Hematopoietic multipotent progenitor cell (in vitro differentiated cells): ENCODE measurements around the gene FRMPD2. TPM values are rescaled to one million over a fixed set of nuclear protein-coding genes. Genes with fewer than 3 reads are reported as not detected.
A peak's percentile ranks its signal among the peaks of the same experiment; 100 is the strongest.
"Not testable (repeated sequence)": the region's sequence is repeated elsewhere in the genome, so short reads cannot be mapped to it uniquely, and the experiment has no call there.

ENCODE experiments used
- DNase-seq, 3 donors: peaks; one replicate each; pipeline ENCODE4 v3.0.0-alpha.2; 2011 to 2015; ENCODE audit warnings: low read depth in 2 of 3, low spot score in 2 of 3
- total RNA-seq: library from RNA; depleted of rRNA; stranded (reverse); fragments of >200 nt; gene quantifications from one replicate; pipeline ENCODE4 v1.2.3, GENCODE V29; 2012

The FRMPD2 gene
- total RNA-seq, 1 donor, result not detected

GRCh38 chr10:48154211-48155140 is 120.0 kb downstream of the FRMPD2 start:
- peak in 2 of 3 donors; percentile 35 to 71 for DNase-seq

- DNase-seq, result not testable (repeated sequence)
These were observed 126.9 kb downstream of the FRMPD2 start for GRCh38 chr10:48147643-48148042.

GRCh38 chr10:48143721-48144642 is 130.5 kb downstream of the FRMPD2 start:
- DNase-seq, result not testable (repeated sequence)

- DNase-seq, result not testable (repeated sequence)
These were observed 133.5 kb downstream of the FRMPD2 start for GRCh38 chr10:48140949-48141348.

GRCh38 chr10:48139953-48140850 is 134.3 kb downstream of the FRMPD2 start:
- not testable (repeated sequence) for DNase-seq

GRCh38 chr10:48128954-48129353 is 145.5 kb downstream of the FRMPD2 start:
- DNase-seq, result not testable (repeated sequence)

- not testable (repeated sequence) for DNase-seq
These were observed 148.2 kb downstream of the FRMPD2 start for GRCh38 chr10:48126251-48126650.

GRCh38 chr10:48125631-48126030 is 148.9 kb downstream of the FRMPD2 start:
- DNase-seq, result not testable (repeated sequence)

- DNase-seq, result not testable (repeated sequence)
These were observed 151.9 kb downstream of the FRMPD2 start for GRCh38 chr10:48122618-48123017.

GRCh38 chr10:48110277-48110676 is 164.2 kb downstream of the FRMPD2 start:
- not testable (repeated sequence) for DNase-seq

Other genes with a start within 250 kb of the FRMPD2 start
- 38.8 TPM for gene MAPK8, start 32.0 kb upstream of the FRMPD2 start, total RNA-seq